Endothelial cell of umbilical vein (primary cell): ENCODE results near the gene TP53. TPM values are rescaled to one million over a fixed set of nuclear protein-coding genes. Genes with fewer than 3 reads are reported as not detected.

Experiments used
- BruUV-seq: library from RNA; stranded (reverse); fragments of 400-500 nt; replicated peaks from 2 replicates; lab custom pipeline; 2021; lab: Mats Ljungman, UMichigan
- CTCF ChIA-PET: fragments of 300-600, 350-600 bp; sonication (Branson Sonifier 250); formaldehyde crosslinking; loops from one replicate; lab custom pipeline; 2021; ENCODE audit warnings: antibody characterized with exemption, inconsistent platforms; lab: Charles Lee
- POLR2A ChIA-PET: fragments of 300-600, 350-600 bp; sonication (Branson Sonifier 250); formaldehyde crosslinking; loops from one replicate; lab custom pipeline; 2021; ENCODE audit warnings: antibody characterized with exemption, inconsistent platforms; lab: Charles Lee
- DNase-seq: peaks from one replicate; pipeline ENCODE4 v3.0.0-alpha.2; 2011; ENCODE audit warnings: low read depth, low spot score
- FAIRE-seq: peaks from 2 replicates; lab custom pipeline; 2011; peaks lifted over from hg19 to GRCh38; lab: Jason Lieb, UNC
- H2AFZ ChIP-seq: 2 replicates; pipeline ENCODE4 v1.6.0; 2012; ENCODE audit warnings: low read depth, low read length, control low read depth, inconsistent platforms
- H3K27ac ChIP-seq: 2 replicates; pipeline ENCODE4 v1.5.1; 2011; ENCODE audit warnings: low read depth, mild to moderate bottlenecking, control low read depth, low read length, moderate library complexity; ENCODE audit not compliant: insufficient read depth
- H3K27me3 ChIP-seq, 2 experiments: 2 replicates each; pipeline versions ENCODE4 v1.6.0 to v1.6.1; 2011; ENCODE audit warnings: low read length in 2 of 2, mixed read lengths in 1 of 2; ENCODE audit not compliant: control insufficient read depth in 2 of 2, insufficient read depth in 2 of 2
- H3K36me3 ChIP-seq, 2 experiments: 2 replicates in 1 of 2; 3 replicates in 1 of 2; pipeline ENCODE4 v1.5.1; 2011; ENCODE audit warnings: low read length in 2 of 2, mild to moderate bottlenecking in 1 of 2, moderate library complexity in 1 of 2; ENCODE audit not compliant: control insufficient read depth in 2 of 2, insufficient read depth in 2 of 2; ENCODE audit errors: extremely low read depth in 1 of 2
- H3K4me1 ChIP-seq: 3 replicates; pipeline ENCODE4 v1.5.1; 2011; ENCODE audit warnings: mild to moderate bottlenecking, low read length; ENCODE audit not compliant: control insufficient read depth, insufficient read depth; ENCODE audit errors: extremely low read depth
- H3K4me2 ChIP-seq: 2 replicates; pipeline ENCODE4 v1.6.1; 2011; ENCODE audit warnings: low read length, control low read depth, mixed read lengths; ENCODE audit not compliant: insufficient read depth
- H3K4me3 ChIP-seq, 3 experiments: fragments of 200-600 bp in 1 of 3; sonication (generic), shearing (Covaris generic) in 1 of 3; replicated peaks in 1 of 3; 2 replicates each; pipeline ENCODE4 v1.5.1; 2011 to 2016; ENCODE audit warnings: control low read depth in 3 of 3, low read length in 3 of 3, mild to moderate bottlenecking in 2 of 3, inconsistent platforms in 1 of 3, low read depth in 1 of 3, moderate library complexity in 1 of 3; ENCODE audit not compliant: insufficient read depth in 1 of 3
- H3K79me2 ChIP-seq: 2 replicates; pipeline ENCODE4 v1.6.0; 2012; ENCODE audit warnings: low read length, inconsistent platforms; ENCODE audit not compliant: control insufficient read depth, insufficient read depth
- H3K9ac ChIP-seq: replicated peaks from 2 replicates; pipeline ENCODE3; 2011; ENCODE audit warnings: low read length, control low read depth; ENCODE audit not compliant: insufficient read depth; ENCODE audit errors: extremely low read depth
- H3K9me1 ChIP-seq: replicated peaks from 3 replicates; pipeline ENCODE4 v1.6.0; 2011; ENCODE audit warnings: mild to moderate bottlenecking, low read length; ENCODE audit not compliant: control insufficient read depth, insufficient read depth; ENCODE audit errors: extremely low read depth
- H3K9me3 ChIP-seq: replicated peaks from 2 replicates; pipeline ENCODE4 v1.5.1; 2012; ENCODE audit warnings: low read length, inconsistent platforms; ENCODE audit not compliant: control insufficient read depth, insufficient read depth
- H4K20me1 ChIP-seq: replicated peaks from 2 replicates; pipeline ENCODE3; 2011; ENCODE audit warnings: mild to moderate bottlenecking, low read length; ENCODE audit not compliant: control insufficient read depth, insufficient read depth; ENCODE audit errors: extremely low read depth
- EZH2 ChIP-seq: IDR thresholded peaks from 2 replicates; pipeline ENCODE4 v1.6.1; 2012; ENCODE audit warnings: borderline replicate concordance, low read depth, mild to moderate bottlenecking, moderate library complexity, low read length, inconsistent platforms; ENCODE audit not compliant: severe bottlenecking
- FOS ChIP-seq: IDR thresholded peaks from 2 replicates; pipeline ENCODE4 v1.6.1; 2011; ENCODE audit warnings: mild to moderate bottlenecking, low read length, moderate library complexity, borderline replicate concordance; ENCODE audit not compliant: insufficient read depth
- GATA2 ChIP-seq: IDR thresholded peaks from 2 replicates; pipeline ENCODE4 v1.7.0; 2011; ENCODE audit warnings: low read depth, mild to moderate bottlenecking, moderate library complexity, mixed read lengths, low read length; ENCODE audit not compliant: insufficient read length, insufficient read depth
- JUN ChIP-seq: IDR thresholded peaks from 2 replicates; pipeline ENCODE4 v1.6.1; 2011; ENCODE audit warnings: borderline replicate concordance, low read depth; ENCODE audit not compliant: insufficient read length, insufficient read depth
- MAX ChIP-seq: IDR thresholded peaks from 2 replicates; pipeline ENCODE4 v1.6.1; 2011; ENCODE audit not compliant: insufficient read depth, insufficient read length
- MYC ChIP-seq: IDR thresholded peaks from one replicate; pipeline ENCODE4 v1.6.1; 2011; ENCODE audit warnings: mild to moderate bottlenecking, low read depth, low read length
- POLR2A ChIP-seq: IDR thresholded peaks from 2 replicates; pipeline ENCODE4 v1.6.1; 2012; ENCODE audit warnings: low read depth, mild to moderate bottlenecking, control low read depth, low read length
- POLR2AphosphoS5 ChIP-seq: IDR thresholded peaks from 2 replicates; pipeline ENCODE4 v1.6.1; 2012; ENCODE audit warnings: low read depth, mild to moderate bottlenecking, control low read depth, low read length, moderate library complexity; ENCODE audit not compliant: insufficient read depth
- dilution Hi-C: fragments of 300-500 bp; cut with MboI; formaldehyde crosslinking; loops from one replicate; pipeline ENCODE4 v1.15.0; 2019; ENCODE audit warnings: low sequenced_read_pairs; ENCODE audit not compliant: extremely low pct_ligation_motif_present
- intact Hi-C: fragments of 100-400 bp; cut with micrococcal nuclease; formaldehyde crosslinking; loops from one replicate; pipeline ENCODE4 v1.10.0; 2022
- polyA plus RNA-seq, 4 experiments: library from polyadenylated mRNA; depleted of rRNA in 3 of 4; stranded (reverse) in 3 of 4; unstranded in 1 of 4; fragments of >200 nt; gene quantifications; 2 replicates each; pipeline versions ENCODE4 v1.2.1 to v1.2.3, GENCODE V29; 2011 to 2012; ENCODE audit warnings: missing spikeins in 1 of 4
- total RNA-seq: library from RNA; stranded (reverse); gene quantifications from 2 replicates; pipeline ENCODE4 v1.2.3, GENCODE V29; 2021
- TF ChIP-seq, protein P1 (sequence below), 2 donors: IDR thresholded peaks; 1 replicate in 1 of 2; 2 replicates in 1 of 2; pipeline ENCODE4 v1.5.1; 2011; ENCODE audit warnings: low read length in 2 of 2, mild to moderate bottlenecking in 2 of 2, moderate library complexity in 2 of 2, control low read depth in 1 of 2, inconsistent platforms in 1 of 2, low read depth in 1 of 2; ENCODE audit not compliant: insufficient read depth in 1 of 2; ENCODE audit errors: extremely low read depth in 1 of 2

The TP53 gene
- total and polyA plus RNA-seq, 2 donors (not counting 3 experiments of a cell fraction or from before 2014, with no cell fraction given), result 82.1 to 138 TPM

GRCh38 chr17:7720125-7720524 is 32.8 kb upstream of the TP53 start:
- Histone ChIP-seq H3K4me2 (no peak overlapping the region), H3K27ac (no peak overlapping the region), H4K20me1 (no peaks in the 10 kb centered on the region), H3K9me3 (no peaks in the 10 kb centered on the region), H2AFZ (no peak overlapping the region), H3K9ac (no peak overlapping the region), H3K27me3 (peaks cover 25 to 40% of the 10 kb centered on the region in 2 experiments), H3K36me3 (no peaks in the 10 kb centered on the region), H3K4me1 (peaks cover 5% of the 10 kb centered on the region), H3K9me1 (no peaks in the 10 kb centered on the region), H3K4me3 (no peak overlapping the region), H3K79me2 (no peaks in the 10 kb centered on the region)
- no peak for FAIRE-seq
- TF ChIP-seq MAX (no peak), EZH2 (no peak), FOS (no peak), JUN (no peak), MYC (no peak), GATA2 (no peak), POLR2AphosphoS5 (no peak), POLR2A (no peak)
- TF ChIP-seq, protein P1, sequence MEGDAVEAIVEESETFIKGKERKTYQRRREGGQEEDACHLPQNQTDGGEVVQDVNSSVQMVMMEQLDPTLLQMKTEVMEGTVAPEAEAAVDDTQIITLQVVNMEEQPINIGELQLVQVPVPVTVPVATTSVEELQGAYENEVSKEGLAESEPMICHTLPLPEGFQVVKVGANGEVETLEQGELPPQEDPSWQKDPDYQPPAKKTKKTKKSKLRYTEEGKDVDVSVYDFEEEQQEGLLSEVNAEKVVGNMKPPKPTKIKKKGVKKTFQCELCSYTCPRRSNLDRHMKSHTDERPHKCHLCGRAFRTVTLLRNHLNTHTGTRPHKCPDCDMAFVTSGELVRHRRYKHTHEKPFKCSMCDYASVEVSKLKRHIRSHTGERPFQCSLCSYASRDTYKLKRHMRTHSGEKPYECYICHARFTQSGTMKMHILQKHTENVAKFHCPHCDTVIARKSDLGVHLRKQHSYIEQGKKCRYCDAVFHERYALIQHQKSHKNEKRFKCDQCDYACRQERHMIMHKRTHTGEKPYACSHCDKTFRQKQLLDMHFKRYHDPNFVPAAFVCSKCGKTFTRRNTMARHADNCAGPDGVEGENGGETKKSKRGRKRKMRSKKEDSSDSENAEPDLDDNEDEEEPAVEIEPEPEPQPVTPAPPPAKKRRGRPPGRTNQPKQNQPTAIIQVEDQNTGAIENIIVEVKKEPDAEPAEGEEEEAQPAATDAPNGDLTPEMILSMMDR (IDR thresholded peaks at IDR 0.05; ENCODE audit: extremely low read depth in 1 of 2, insufficient read depth in 1 of 2, low read depth in 1 of 2, low read length in 2 of 2), result no peak
- intact Hi-C loops, result no loop called here
- POLR2A ChIA-PET, result no interaction called here
- no TSS peak for BruUV-seq
- CTCF ChIA-PET, result interaction anchor here (1.0 to 1.5 kb wide), 3 partner anchors 11 to 321 kb away, joined by 3 to 6 read pairs (median 5); partner anchors contain the start of gene WRAP53
- DNase-seq, result no peak
- dilution Hi-C loops, result no loop called here
